CD4-positive, alpha-beta T cell treated with Interleukin-2 at 100 ng/mL for 4 hours (primary cell): ENCODE data around the gene KL.

Experiments
- DNase-seq: peaks from one replicate; pipeline ENCODE4 v3.0.0-alpha.2; 2020; ENCODE audit warnings: low spot score

Gene KL

DNA sequence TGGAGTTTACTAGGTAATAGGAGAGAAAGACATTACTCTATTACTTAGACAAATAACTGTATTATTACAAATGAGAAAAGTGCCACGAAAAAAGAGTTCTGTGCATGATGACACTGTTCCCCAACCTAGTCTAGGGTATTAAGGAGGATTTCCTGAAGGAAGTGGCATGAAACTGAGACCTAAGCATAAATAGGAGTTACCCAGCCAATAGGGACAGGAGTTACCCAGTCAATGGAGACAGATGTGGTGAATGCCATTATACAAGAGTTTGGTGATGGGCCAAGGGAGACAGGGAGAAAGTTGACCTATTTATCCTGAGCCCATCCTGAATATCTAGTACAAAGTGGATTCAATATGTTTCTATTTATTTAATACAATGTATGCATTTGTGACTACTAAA lies 65.4 kb downstream of the KL start:
- DNase-seq, result no peak

- DNase-seq, result no peak
Observed at GRCh38 chr13:33083054-33083453, 66.8 kb downstream of the KL start.

GRCh38 chr13:33087091-33087490 lies 70.9 kb downstream of the KL start:
- DNase-seq, result no peak

GRCh38 chr13:33087790-33088189 lies 71.6 kb downstream of the KL start:
- no peak for DNase-seq

GRCh38 chr13:33089311-33089710 lies 73.1 kb downstream of the KL start:
- no peak for DNase-seq

DNA sequence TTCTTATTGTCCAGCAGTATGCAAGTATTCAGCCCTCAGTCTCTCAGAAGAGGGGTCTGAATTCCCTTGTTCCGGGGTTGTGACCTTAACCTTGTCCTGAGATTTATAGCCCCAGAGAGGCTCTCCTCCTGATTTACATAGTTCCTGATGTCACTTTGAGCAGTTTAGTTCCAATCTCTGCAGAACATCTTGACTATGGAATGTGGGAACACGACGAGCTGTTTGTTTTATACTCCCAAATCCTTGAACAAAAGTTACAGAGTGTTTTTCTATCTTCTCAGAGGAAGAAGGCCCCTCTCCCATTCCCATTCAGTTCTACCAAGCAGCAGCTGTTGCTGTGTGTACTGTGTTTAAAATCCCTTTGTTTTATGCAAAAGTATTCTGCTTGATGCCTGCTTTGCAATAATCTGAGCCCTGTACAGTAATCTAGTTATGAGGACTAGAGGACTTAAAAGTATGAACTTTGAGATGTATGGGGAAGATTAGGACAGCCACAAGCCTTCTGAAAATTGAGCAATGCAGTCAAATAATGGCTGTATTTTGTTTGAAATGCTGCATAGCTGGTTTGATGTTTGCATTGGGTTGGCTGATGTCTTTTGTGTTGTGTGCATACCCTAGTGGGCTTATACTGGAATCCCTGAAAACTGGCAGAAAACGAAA lies 74.7 kb downstream of the KL start:
- DNase-seq, result no peak

GRCh38 chr13:33091415-33091774 lies 75.2 kb downstream of the KL start:
- no peak for DNase-seq

DNA sequence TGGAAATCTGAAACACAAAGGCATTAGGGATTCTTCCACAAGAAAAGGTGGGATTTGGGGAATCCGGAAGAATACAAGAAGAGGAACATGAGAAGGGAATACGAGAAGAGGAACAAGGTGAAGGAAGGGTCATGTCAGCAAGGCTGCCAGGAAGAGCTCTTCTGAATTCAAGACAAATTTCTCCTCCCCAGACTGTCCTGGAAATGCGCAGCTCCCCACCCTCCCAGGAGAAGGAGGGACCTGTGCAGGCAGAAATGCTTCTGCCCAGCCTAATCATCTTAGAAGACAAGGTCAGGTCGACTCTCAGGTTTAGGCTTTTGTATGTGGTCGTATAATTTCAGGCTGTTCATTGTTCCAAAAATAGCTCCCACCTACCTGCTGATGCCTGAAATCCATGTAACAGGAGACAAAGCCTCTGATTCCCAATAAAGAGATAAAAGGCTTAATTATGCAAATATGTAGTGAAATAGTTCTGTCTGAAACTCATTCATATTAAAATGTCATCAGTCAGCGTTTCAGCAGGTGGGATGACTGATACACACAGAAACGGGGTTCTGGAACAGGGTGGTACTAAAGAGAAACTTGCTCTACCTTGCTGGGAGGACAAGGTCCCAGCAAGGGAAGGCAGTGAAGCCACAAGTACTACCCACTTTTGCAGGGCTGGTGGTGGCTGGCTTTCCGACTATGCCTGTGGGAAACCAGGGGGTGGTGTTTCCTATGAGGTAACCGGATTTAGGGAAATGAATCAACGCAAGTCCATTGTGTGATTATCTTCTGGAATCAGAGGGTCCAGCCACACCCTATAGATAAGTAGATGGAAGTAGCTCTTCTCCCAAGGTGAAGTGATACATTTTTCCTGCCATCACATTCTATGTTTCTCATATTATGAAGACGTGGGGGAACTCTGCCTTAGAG lies 76.1 kb downstream of the KL start:
- DNase-seq, result no peak

DNA sequence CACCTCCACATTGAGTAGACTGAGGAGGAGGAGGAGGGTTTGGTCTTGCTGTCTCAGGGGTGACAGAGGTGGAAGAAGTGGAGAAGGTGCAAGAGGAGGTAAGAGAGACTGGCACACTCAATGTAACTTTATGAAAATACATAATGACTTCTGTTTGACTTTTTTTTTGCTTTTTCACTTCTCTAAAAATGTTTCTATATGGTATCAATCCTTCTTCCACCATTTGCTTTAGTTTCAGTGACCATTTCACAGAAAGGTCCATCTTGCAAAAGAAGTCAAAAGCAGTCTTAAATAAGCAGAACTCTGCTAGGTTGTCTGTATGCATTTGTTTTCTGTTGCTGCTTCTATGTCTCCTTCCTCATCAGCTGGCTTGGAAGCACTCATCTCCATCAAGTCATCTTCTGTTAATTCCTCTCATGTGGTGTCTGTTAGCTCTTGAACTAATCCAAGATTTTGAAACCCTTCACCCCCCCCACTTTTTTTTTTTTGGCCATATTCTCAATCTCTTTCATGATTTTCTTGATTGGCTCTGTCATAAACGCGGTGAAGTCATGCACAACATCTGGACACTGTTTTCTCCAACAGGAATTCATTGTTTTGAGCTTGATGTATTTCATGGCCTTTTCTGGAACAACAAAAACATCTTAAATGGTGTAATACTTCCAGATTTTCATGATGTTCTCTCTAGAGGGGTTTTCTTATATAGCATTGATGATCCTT lies 80.8 kb downstream of the KL start:
- no peak for DNase-seq

DNA sequence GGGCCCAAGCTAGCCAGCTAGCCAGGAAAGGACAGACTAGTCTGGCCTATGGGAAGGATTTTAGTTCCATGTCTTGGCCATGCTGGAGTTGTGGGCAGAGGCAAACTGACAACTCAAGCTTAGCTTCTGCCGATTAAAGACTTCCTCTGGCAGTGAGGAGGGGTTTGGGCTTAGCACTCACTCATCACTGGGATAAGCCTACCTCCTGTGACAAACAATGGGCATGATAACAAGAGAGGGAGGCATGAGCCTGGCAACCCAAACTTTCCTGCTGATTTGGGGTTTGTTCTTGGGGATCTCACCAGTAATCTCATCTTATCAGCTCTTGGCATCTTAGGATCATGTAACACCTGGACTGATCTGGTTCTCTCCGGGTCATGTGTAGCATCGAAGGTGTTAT lies 83.6 kb downstream of the KL start:
- no peak for DNase-seq

DNA sequence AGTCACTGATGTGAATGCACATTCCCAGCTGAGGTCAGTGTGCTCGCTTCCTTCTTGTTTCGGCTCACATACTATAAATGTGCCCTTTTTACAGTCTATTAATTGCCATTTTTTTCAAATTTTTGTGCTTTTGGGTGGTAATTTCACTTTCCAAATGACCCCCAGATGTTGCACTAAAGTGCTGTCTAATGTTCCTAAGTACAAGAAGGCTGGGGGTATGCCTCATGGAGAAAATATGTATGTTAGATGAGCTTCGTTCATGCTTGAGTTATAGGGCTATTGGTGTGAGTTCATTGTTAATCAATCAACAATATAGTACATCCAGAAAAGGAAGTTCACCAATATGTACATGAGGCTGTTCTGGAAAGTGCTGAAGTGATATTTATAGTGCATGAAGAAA lies 84.7 kb downstream of the KL start:
- DNase-seq, result no peak

DNA sequence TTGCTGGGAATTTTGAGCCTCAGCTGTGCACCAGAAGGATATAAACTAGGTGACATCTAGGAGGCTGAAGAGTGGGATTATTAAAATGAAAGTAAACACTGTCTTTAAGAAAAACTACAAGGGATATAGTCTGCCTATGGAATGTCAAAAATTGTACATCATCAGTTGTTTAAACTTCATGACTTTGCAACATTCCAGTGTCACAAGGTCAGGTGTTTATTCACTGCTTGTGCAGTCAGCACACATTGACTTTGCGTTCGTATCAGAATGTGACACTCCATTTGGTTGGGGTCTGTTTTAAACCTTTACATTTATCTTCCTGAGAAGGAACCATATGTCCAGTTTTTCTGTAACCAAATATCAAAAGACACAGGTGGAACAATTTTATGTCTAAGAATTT lies 85.6 kb downstream of the KL start:
- DNase-seq, result no peak

DNA sequence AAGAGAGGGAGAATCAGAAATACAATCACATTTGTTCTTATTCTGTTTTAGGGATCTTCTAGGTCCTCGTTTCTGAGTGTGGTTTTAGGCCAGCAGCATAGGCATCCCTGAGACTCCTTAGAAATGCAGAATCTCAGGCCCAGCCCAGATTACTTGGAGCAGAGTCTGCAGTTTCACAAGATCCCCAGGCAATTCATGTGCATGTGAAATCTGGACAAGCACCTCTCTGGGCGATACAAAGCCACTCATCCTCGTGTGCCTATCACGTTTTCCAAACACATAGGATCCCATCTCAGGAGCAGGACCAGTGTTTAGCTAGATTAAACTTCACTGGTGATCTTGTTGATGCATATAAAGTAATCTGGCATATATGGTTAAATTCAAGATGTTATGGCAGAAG lies 87.2 kb downstream of the KL start:
- no peak for DNase-seq

DNA sequence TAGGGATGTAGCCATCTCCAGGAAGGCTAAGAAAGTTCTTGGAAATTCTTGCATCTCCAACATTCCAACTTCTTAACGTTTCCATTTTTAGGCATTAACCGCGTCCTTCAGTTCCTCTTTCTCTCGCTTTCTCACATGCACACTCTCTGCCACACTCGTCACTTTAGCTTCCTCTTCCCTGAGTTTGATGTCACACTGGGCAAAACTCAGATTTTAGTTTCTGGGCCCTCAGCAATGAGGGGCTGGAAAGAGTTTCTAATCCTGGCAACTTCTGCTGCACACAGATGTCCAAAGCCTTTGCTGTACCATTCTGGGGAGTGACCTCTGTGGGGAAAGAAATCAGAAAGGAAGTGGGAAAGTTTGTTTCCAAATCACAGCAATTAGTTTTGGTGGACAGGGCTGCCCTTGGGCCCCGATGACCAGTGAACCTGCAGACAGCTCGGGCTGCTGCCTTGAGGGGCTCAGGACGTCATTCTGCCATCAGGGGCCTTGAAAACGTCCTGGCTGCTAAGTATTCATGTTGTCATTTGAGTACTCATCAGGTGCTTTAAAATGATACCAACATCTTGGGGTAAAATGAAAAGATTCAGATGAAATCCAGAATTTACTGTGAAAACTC lies 89.3 kb downstream of the KL start:
- DNase-seq, result no peak

DNA sequence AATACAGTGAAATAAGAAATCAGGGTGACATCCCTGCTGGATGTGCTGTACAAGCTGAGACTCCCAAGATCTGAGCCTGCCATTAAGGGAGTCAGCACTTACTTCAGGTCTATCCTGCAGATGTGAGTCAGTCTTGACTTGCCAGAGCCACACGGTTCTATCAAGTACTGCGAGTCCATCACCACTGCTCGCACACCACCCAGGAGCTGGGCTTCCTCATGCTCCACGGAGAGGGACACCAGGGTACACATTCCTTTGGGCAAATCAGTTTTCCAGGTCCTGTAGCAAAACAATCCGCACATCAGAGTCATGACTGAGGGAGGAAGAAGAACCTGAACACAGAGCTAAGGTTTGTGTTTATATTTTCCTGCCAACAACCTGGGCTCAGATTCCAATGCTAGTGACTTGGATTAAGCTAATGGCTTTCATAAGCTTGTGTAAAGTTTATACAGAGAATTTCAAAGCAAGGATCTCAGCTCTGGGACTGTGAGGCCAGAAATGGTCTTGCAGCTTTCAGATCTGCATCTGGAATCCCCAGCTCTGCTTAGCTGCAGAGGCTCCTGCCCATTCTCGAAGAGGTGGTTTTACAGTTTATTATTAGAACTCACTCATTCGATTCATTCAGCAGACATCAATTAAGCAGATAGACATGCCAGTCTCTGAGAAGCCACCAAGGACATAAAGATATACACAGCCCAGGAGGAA lies 90.6 kb downstream of the KL start:
- no peak for DNase-seq

DNA sequence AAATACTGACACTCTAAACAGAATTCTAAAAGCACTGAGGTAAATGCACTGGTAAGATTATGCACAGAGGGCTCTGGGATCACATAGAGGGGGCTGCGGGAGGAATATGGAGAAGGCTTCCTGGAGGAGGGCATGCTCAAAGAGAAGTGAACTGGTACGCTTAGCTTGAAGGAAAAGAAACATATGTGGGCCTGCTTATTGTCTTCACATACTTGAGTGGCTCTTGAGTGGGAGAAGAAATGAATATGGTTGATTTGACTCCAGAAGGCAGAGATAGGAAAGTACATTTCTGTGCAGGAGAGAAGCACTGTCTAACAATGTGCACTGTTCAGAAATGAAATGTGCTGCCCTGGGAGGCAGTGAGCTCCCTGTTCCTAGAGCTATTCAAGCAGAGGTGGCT lies 91.1 kb downstream of the KL start:
- DNase-seq, result no peak

- no peak for DNase-seq
Observed at GRCh38 chr13:33108620-33109019, 92.4 kb downstream of the KL start.

DNA sequence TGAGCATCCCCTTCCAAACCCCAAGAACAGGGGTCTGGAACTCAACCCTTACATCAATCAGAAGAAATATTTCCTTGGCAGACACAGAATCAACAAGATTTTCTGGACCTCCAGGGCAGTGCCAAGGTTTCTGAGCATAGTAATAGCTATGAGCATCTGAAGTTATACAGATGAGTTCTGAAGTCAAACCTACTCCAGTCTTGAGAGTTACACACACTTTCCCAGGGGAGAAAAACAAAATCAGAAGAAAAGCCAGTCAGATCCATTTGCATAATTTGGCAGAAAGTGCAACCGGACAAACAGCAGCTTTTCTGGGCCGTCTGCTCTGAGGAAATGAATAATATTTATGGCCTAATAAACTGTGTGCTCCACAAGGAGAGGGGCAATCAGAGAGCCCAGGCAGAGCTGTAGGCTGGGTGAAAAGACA lies 93.1 kb downstream of the KL start:
- no peak for DNase-seq

DNA sequence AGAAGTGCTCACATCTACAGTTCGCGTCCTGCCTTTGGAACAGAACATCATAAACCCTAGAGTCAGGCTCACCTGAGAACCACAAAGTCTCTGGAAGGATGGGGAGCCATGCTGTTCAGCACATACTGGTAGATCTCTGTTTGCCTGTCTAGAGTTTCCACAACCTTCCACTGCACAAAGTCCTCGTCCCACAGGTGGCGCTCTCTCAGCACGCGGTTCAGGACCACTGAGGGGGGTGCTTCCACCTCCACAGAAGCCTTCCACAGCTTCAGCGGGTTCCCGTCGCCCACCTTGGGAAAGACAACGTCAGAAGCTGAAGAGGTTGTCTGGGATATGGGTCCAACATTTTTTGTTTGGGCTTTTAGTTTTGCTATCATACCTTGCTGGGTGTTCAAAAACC lies 93.6 kb downstream of the KL start:
- no peak for DNase-seq

GRCh38 chr13:33110386-33110712 lies 94.1 kb downstream of the KL start:
- no peak for DNase-seq

DNA sequence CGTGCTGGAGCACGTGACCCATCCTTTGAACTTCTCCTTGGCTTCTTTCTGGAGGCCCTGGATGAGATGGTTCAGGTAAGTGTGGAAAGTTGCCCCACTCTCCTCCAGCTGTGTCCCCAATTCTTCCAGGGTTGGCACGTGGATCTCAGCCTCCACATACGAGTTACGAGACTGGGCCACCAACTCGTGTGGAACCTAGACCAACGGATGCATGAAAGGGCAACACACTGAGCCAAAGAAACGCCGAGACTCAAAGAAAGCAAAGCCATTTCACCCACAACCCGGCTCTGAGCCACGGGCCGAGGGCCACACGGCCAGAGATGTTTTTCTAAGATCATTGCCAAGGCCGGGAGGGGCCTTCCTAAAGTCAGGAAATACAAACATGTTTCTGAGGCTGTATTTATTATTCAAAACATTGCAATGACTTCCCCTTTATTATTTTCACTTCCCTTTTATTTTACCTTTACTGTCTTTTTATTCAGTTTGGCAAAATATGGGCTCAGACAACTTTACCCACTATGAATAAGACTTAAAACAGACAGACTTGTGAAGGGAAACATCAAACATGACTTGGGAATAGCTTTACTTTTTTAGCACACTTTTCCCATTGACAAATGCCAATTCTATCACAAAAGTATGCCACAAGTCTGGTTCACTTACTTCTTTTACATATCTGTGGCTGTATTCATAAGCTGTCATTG lies 94.6 kb downstream of the KL start:
- DNase-seq, result no peak
